GM12865 (cell line): ENCODE results near the gene TRIM8.

ENCODE experiments used
- DNase-seq: peaks from one replicate; pipeline ENCODE4 v3.0.0; 2010; ENCODE audit warnings: low read depth
- H3K4me3 ChIP-seq: 2 replicates; pipeline ENCODE4 v1.5.1; 2011; ENCODE audit warnings: mild to moderate bottlenecking, low read depth, low read length, control low read depth
- TF ChIP-seq, protein P1 (sequence below): IDR thresholded peaks from 2 replicates; pipeline ENCODE4 v1.5.1; 2011; ENCODE audit warnings: low read length, control low read depth, low read depth, inconsistent platforms; ENCODE audit not compliant: insufficient read depth; ENCODE audit errors: missing control alignments

Gene TRIM8

GRCh38 chr10:102654969-102655368 is 10.7 kb downstream of the TRIM8 start:
- TF ChIP-seq, protein P1, sequence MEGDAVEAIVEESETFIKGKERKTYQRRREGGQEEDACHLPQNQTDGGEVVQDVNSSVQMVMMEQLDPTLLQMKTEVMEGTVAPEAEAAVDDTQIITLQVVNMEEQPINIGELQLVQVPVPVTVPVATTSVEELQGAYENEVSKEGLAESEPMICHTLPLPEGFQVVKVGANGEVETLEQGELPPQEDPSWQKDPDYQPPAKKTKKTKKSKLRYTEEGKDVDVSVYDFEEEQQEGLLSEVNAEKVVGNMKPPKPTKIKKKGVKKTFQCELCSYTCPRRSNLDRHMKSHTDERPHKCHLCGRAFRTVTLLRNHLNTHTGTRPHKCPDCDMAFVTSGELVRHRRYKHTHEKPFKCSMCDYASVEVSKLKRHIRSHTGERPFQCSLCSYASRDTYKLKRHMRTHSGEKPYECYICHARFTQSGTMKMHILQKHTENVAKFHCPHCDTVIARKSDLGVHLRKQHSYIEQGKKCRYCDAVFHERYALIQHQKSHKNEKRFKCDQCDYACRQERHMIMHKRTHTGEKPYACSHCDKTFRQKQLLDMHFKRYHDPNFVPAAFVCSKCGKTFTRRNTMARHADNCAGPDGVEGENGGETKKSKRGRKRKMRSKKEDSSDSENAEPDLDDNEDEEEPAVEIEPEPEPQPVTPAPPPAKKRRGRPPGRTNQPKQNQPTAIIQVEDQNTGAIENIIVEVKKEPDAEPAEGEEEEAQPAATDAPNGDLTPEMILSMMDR = no peak
- H3K4me3 ChIP-seq = no peak overlapping the region
- no peak for DNase-seq

DNA sequence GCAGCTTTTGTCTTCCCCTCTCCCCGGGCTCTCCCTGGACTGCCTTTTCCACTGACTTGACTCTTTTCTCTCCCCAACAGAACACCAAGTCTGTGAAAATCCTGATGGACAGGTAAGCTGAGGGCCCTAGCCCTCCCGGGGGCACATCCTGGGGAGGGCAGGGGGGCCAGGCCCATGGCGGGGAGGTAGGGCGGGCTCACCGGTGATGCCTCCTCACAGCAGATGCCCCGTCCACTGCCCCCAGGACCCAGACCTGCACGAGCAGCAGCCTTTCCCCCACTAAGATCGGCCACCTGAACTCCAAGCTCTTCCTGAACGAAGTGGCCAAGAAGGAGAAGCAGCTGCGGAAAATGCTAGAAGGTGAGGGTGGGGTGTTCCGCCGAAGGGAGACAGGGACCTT is 11.7 kb downstream of the TRIM8 start:
- no peak overlapping the region for H3K4me3 ChIP-seq
- DNase-seq = no peak
- TF ChIP-seq, protein P1 = no peak

- DNase-seq = no peak
- TF ChIP-seq, protein P1 = no peak
- H3K4me3 ChIP-seq = no peak overlapping the region
These were observed 12.6 kb downstream of the TRIM8 start for GRCh38 chr10:102656791-102657371.

GRCh38 chr10:102657451-102657850 is 13.2 kb downstream of the TRIM8 start:
- no peak for DNase-seq
- no peak overlapping the region for H3K4me3 ChIP-seq
- TF ChIP-seq, protein P1 = no peak

- DNase-seq = no peak
- H3K4me3 ChIP-seq = no peak overlapping the region
- TF ChIP-seq, protein P1 = no peak
These were observed 13.9 kb downstream of the TRIM8 start for GRCh38 chr10:102657984-102658724.

DNA sequence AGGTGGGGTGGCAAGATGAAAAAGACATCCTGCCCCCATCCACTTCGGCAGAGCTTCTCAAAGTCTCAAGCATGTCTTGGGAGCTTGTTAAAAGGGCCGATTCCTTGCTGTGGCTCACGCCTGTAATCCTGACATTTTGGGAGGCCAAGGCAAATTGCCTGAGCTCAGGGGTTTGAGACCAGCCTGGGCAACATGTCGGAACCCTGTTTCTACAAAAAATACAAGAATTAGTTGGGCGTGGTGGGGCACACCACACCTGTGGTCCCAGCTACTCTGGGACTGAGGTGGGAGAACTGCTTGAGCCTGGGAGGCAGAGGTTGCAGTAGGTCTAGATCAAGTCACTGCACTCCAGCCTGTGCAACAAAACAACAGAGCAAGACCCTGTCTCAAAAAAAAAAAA is 14.5 kb downstream of the TRIM8 start:
- DNase-seq = no peak
- TF ChIP-seq, protein P1 = no peak
- H3K4me3 ChIP-seq = no peak overlapping the region
